GM10266 (cell line): ENCODE results near the gene VMP1.
"Not testable (repeated sequence)": the region's sequence is repeated elsewhere in the genome, so short reads cannot be mapped to it uniquely, and the experiment has no call there.

Experiments
- DNase-seq: peaks from one replicate; pipeline ENCODE4 v3.0.0; 2012; ENCODE audit errors: extremely low spot score
- TF ChIP-seq, protein P1 (sequence below): IDR thresholded peaks from 2 replicates; pipeline ENCODE4 v1.5.1; 2012; ENCODE audit warnings: mild to moderate bottlenecking, low read depth; ENCODE audit not compliant: control insufficient read depth, insufficient read depth; ENCODE audit errors: missing control alignments

Gene VMP1

DNA sequence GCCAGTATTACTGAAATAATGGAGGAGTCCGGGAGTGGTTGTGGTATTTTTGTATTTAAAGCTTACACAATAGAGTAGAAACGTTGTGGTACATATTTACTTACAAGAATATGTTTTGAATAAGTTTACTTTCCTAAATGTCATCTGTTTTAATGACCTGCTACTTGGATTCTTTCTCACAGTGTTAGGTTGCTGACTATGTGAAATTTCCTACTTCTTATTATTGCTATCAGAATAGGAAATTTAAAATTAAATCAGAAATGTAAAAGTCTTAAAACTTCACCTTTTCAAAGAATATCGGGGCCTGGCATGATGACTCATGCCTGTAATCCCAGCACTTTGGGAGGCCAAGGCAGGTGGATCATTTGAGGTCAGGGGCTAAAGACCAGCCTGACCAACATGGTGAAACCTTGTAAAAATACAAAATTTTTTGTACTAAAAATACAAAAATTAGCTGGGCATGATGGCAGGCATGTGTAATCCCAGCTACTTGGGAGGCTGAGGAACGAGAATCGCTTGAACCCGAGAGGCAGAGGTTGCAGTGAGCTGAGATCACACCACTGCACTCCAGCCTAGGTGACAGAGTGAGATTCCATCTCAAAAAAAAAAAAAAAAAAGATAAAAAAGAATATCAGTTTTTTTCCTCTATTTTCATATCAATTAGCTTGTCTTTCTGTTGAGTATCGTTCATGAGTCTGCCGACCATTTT lies 77.8 kb downstream of the VMP1 start:
- TF ChIP-seq, protein P1, sequence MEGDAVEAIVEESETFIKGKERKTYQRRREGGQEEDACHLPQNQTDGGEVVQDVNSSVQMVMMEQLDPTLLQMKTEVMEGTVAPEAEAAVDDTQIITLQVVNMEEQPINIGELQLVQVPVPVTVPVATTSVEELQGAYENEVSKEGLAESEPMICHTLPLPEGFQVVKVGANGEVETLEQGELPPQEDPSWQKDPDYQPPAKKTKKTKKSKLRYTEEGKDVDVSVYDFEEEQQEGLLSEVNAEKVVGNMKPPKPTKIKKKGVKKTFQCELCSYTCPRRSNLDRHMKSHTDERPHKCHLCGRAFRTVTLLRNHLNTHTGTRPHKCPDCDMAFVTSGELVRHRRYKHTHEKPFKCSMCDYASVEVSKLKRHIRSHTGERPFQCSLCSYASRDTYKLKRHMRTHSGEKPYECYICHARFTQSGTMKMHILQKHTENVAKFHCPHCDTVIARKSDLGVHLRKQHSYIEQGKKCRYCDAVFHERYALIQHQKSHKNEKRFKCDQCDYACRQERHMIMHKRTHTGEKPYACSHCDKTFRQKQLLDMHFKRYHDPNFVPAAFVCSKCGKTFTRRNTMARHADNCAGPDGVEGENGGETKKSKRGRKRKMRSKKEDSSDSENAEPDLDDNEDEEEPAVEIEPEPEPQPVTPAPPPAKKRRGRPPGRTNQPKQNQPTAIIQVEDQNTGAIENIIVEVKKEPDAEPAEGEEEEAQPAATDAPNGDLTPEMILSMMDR = no peak
- no peak for DNase-seq

DNA sequence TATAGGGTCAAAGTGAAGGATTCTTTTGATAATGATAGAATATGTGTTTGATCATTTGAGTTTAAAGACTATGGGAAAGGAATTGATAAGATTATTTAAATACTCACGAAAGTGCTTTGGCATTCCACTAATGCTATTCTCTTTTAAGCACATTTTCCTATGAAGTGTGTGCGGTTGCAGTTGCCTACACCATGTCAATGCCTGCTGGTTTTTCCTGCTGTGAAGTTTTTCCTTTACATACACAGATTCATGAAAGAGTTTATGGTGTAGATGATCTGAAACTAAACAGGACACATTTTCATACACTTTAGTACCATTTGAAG lies 78.7 kb downstream of the VMP1 start:
- DNase-seq = no peak
- TF ChIP-seq, protein P1 = no peak

DNA sequence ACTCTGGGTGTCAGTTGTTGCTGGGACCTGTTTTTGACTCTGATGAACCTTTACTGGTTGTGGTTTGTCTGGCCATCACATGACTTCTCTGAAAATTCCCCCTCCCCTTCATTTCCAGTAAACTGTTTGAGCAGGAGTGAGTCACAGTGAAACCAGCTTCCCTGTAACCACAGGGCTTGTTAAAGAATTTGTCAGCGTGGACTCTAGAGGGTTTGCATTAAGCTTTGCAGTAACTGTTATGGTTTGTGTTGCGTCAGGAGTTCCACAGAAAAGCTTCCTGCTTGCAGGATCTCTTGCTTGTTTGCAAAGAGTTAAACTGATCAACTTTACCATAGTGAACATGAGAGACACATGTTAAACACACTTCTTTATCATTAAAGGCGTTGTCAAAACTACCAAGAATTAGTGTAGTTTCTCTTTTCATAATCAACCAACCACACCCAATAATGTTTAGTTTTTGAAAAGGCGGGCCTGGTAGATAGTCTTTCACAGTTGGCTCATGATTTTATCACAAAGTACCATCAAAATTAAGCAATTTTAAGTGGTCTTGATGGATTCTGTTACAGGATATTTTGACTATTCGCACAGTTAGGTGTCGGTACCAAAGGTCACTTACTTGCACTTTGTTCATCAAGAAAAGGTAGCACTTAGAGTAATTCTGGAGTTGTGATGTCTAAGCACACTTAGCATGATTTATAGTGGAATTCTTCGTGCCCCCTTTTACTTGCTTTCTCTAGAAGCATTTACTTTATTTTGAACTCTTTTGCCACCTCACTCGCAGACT lies 79.3 kb downstream of the VMP1 start:
- peak; percentile 67 for DNase-seq
- TF ChIP-seq, protein P1 = no peak

DNA sequence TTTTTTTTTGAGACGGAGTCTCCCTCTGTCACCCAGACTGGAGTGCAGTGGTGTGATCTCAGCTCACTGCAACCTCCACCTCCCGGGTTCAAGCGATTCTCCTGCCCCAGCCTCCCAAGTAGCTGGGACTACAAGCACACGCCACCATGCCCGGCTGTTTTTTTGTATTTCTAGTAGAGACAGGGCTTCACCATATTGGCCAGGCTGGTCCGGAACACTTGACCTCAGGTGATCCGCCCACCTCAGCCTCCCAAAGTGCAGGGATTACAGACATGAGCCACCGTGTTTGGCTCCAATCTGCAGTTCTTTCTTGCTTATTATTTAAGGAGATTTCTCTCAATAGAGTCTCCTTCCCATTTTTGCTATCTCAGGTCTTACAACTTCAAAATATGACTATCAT lies 82.4 kb downstream of the VMP1 start:
- not testable (repeated sequence) for DNase-seq

DNA sequence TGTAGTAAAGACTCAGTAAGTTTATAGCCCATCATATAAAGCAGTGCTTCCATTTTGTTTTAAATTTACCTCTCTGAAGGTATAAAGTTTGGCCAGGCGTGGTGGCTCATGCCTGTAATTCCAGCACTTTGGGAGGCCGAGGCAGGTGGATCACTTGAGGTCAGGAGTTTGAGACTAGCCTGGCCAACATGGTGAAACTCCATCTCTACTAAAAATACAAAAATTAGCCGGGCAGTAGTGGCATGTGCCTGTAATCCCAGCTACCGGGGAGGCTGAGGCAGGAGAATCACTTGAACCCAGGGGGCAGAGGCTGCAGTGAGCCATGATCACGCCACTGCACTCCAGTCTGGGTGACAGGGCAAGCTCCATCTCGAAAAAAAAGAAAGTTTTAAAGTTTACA lies 83.0 kb downstream of the VMP1 start:
- DNase-seq = not testable (repeated sequence)

DNA sequence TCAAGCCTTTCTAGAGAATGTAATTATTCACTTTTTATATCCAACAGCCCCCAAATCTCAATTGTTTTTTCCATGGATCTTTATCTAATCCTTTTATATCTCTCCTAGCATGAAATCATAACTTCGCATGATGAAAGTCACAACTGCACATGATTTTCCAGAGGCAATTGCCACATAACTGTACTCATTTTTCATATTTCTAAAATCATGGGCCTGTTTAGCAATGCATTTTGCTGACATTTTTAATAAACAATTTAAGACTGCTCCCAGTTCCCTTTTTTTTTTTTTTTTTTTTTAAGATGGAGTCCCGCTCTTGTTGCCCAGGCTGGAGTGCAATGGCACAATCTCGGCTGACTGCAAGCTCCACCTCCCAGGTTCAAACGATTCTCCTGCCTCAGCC lies 83.5 kb downstream of the VMP1 start:
- no peak for DNase-seq
- TF ChIP-seq, protein P1 = no peak

DNA sequence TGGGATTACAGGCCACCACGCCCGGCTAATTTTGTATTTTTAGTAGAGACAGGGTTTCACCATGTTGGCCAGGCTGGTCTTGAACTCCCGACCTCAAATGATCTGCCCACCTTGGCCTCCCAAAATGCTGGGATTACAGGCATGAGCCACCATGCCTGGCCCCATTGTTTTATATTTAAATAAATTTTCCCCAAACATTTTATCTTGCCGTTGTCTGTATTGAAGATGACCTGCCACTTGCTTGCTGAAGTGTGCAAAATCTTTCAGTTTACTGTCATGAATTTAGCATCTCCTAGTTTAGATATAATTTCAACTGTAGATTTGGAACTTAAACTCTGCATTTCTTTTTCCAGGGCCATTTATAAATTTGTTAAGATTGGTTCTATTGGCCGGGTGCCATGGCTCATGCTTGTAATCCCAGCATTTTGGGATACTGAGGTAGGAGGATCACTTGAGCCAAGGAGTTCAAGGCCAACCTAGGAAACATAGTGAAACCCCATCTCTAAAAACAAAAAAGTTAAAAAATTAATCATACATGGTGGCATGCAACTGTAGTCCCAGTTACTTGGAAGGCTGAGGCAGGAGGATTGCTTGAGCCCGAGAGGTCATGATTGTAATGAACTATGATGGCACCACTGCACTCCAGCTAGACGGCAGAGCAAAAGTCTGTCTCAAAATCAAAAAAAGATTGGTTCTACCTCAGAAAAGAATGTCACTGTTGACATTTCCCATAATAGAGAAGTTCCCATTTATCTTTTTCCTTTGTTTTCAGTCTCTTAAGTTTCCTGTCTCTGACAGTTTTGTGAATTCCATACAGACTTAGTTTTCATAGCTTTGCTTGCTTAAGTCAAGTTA lies 84.4 kb downstream of the VMP1 start:
- TF ChIP-seq, protein P1 = no peak
- DNase-seq = no peak

DNA sequence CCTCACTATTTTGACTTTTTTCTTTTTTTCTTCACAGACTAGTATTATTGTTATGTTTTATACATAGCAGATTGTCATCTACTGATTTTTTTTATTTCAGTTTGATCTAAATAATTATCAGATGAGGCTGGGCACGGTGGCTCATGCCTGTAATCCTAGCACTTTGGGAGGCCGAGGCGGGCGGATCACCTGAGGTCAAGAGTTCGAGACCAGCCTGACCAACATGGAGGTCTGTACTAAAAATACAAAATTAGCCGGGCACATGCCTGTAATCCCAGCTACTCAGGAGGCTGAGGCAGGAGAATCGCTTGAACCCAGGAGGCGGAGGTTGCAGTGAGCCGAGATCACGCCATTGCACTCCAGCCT lies 85.0 kb downstream of the VMP1 start:
- not testable (repeated sequence) for DNase-seq

DNA sequence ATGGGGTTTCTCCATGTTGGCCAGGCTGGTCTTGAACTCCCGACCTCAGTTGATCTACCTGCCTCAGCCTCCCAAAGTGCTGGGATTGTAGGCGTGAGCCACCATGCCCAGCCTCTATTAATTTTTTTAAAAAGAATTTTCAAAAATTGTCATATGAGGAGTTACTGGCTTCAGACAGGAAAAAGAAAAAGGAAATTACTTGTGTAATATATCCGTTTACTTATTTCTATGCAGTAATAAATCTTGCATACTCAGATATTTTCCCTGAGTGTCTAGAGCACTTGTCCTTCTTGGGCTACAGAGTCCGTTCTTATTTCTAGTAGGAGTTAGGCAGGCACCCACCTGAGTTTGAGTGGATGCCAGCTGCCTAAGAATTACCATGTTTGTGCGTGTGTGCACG lies 85.8 kb downstream of the VMP1 start:
- TF ChIP-seq, protein P1 = no peak
- no peak for DNase-seq
